ENCODE data around the gene MCM3.

The MCM3 gene

DNA sequence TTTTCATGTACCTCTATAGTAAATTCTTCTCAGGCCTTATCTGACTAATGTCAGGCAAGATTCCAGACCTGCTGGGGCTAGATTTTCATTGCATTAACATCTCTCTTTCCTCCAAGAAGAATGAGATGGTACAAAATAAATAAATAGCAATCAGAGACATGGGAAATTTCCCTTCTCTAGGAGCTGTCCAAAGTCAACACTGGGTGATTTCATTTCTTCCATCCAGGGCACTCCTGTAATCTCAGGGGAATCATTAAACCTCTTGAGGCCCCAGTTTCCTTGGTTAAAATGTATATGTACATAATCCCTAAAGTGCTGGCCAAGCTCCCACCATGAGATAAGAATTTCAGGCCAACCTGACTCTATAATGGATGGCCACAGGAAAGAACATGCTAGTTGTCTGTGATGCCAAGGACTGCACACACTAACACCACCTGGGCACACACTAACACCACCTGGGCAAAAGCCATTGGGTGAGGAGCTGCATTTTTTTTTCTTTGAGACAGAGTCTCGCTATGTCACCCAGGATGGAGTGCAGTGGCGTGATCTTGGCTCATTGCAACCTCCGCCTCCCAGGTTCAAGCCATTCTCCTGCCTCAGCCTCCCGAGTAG lies 41.2 kb downstream of the MCM3 start:
- Histone ChIP-seq H3K9ac (ENCODE audit: low read depth, low read length) (no peak overlapping the region), H3K9me3 (ENCODE audit: control insufficient read depth, insufficient read depth, low read length) (no peaks in the 10 kb centered on the region), H3K36me3 (ENCODE audit: control insufficient read depth, insufficient read depth, low read length) (no peaks in the 10 kb centered on the region), H3K27me3 (ENCODE audit: control insufficient read depth, insufficient read depth, low read length) (no peaks in the 10 kb centered on the region), H3K4me3 (ENCODE audit: low read depth, low read length) (no peak overlapping the region), H3K4me1 (ENCODE audit: control insufficient read depth, insufficient read depth, low read length) (no peaks in the 10 kb centered on the region)

GRCh38 chr6:52241819-52242218 lies 42.7 kb downstream of the MCM3 start:
- H3K4me1 ChIP-seq (ENCODE audit: control insufficient read depth, insufficient read depth, low read length) = no peaks in the 10 kb centered on the region
- no peaks in the 10 kb centered on the region for H3K27me3 ChIP-seq (ENCODE audit: control insufficient read depth, insufficient read depth, low read length)
- H3K4me3 ChIP-seq (ENCODE audit: low read depth, low read length) = no peak overlapping the region
- no peaks in the 10 kb centered on the region for H3K9me3 ChIP-seq (ENCODE audit: control insufficient read depth, insufficient read depth, low read length)
- H3K9ac ChIP-seq (ENCODE audit: low read depth, low read length) = no peak overlapping the region
- H3K36me3 ChIP-seq (ENCODE audit: control insufficient read depth, insufficient read depth, low read length) = no peaks in the 10 kb centered on the region

DNA sequence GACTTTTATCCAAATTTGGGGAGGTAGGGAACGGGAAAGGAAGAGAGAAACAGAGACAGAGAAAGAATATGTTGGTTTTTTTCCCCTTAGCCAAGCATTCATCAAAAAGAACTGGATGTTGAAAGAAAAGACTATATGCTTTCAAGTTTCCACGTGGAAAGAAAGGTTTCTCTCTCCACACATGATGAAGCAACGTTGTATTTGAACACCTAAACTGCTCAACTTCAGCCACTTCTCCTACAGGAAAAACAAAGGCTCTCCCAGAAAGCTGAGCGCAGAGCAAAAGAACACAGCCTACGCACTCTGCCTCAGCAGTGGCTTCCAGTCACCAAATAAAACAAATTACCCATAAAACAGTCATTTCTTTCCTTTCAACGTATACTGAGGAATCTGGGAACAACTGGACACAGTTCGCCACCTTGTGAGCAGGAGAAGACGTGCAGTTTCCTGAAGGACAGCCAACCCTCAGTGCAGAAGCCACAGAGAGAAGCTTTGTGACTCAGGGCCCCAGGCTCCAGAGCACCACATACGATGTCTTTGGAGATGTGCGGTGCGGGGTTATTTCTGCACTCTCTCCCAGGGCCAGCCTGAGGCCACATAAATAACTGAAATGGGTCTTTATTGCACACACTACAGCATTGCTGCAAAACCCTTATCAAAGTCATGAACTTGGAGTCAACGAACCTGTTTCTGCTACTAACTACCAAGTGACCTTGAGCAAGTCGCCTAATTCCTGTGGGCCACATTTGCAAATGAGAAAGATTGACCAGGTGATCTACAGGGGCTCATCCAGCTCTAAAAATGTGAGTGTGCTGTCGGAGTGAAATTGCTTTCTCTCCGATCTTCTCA lies 50.3 kb downstream of the MCM3 start:
- Histone ChIP-seq H3K4me1 (ENCODE audit: control insufficient read depth, insufficient read depth, low read length) (peaks cover 4% of the 10 kb centered on the region), H3K27me3 (ENCODE audit: control insufficient read depth, insufficient read depth, low read length) (no peaks in the 10 kb centered on the region), H3K9me3 (ENCODE audit: control insufficient read depth, insufficient read depth, low read length) (no peaks in the 10 kb centered on the region), H3K9ac (ENCODE audit: low read depth, low read length) (no peak overlapping the region), H3K36me3 (ENCODE audit: control insufficient read depth, insufficient read depth, low read length) (no peaks in the 10 kb centered on the region), H3K4me3 (ENCODE audit: low read depth, low read length) (no peak overlapping the region)

DNA sequence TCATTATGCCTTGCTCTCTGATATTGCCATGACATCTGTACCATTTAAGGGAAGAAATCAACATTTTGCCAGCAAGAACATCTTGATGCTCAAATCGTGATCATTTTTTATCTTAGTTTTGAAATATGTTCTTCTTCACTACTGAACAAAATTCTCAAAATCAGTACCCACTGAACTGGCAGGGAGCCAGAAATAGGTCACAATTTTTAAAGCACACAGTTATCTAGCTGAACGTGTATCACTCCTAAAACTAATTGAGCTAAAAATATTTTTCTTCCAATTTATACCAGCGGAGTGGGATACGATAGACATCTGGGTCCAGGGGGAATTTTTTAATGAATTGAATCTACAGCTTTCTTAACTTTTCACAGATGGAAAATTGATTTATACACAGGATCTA lies 51.5 kb downstream of the MCM3 start:
- Histone ChIP-seq H3K9ac (ENCODE audit: low read depth, low read length) (no peak overlapping the region), H3K4me3 (ENCODE audit: low read depth, low read length) (no peak overlapping the region), H3K4me1 (ENCODE audit: control insufficient read depth, insufficient read depth, low read length) (peaks cover 4% of the 10 kb centered on the region), H3K9me3 (ENCODE audit: control insufficient read depth, insufficient read depth, low read length) (no peaks in the 10 kb centered on the region), H3K27me3 (ENCODE audit: control insufficient read depth, insufficient read depth, low read length) (no peaks in the 10 kb centered on the region), H3K36me3 (ENCODE audit: control insufficient read depth, insufficient read depth, low read length) (no peaks in the 10 kb centered on the region)

- no peaks in the 10 kb centered on the region for H3K9me3 ChIP-seq (ENCODE audit: control insufficient read depth, insufficient read depth, low read length)
- H3K36me3 ChIP-seq (ENCODE audit: control insufficient read depth, insufficient read depth, low read length) = no peaks in the 10 kb centered on the region
- H3K4me1 ChIP-seq (ENCODE audit: control insufficient read depth, insufficient read depth, low read length) = peaks cover 4% of the 10 kb centered on the region
- H3K27me3 ChIP-seq (ENCODE audit: control insufficient read depth, insufficient read depth, low read length) = no peaks in the 10 kb centered on the region
- no peak overlapping the region for H3K4me3 ChIP-seq (ENCODE audit: low read depth, low read length)
- no peak overlapping the region for H3K9ac ChIP-seq (ENCODE audit: low read depth, low read length)
These were observed 53.0 kb downstream of the MCM3 start for GRCh38 chr6:52231406-52232127.

DNA sequence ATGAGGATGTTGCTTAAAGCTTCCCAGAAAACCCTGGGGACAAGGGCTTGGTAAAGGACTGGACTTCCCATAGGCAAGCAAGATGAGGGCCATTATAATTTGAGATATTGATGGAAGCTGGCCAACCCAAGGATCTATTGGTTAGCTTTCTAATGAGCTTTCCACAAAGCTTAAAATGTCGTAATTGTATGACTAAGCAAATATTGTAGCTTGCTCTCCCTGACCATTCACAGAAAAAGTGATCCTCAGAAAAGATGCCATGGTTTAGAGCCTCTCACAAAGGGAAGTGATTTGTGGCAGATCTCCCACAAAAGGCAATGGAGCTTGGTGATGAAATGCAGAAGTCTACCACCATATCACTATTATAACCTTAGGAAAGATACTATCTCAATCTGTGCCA lies 53.9 kb downstream of the MCM3 start:
- Histone ChIP-seq H3K27me3 (ENCODE audit: control insufficient read depth, insufficient read depth, low read length) (no peaks in the 10 kb centered on the region), H3K4me1 (ENCODE audit: control insufficient read depth, insufficient read depth, low read length) (peaks cover 4% of the 10 kb centered on the region), H3K9me3 (ENCODE audit: control insufficient read depth, insufficient read depth, low read length) (no peaks in the 10 kb centered on the region), H3K9ac (ENCODE audit: low read depth, low read length) (no peak overlapping the region), H3K36me3 (ENCODE audit: control insufficient read depth, insufficient read depth, low read length) (no peaks in the 10 kb centered on the region), H3K4me3 (ENCODE audit: low read depth, low read length) (no peak overlapping the region)

DNA sequence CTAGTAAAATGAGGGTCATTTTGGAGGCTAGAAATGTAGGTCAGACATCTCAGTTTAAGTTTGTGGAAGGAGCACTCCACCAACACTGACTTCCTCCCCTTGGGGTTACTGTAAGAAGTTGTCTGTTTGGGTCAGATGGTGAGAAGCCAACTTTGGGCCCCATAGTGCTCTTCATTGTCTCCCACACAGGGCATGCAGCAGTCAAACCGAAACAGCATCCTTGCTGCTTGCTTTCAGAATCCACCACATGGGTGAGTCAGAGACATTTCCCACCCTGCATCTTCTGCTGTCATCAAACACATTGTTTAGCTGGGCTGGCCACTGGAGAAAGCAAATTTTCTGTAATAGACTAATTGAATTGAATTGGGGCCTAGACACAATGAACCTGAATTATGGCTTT lies 57.0 kb downstream of the MCM3 start:
- Histone ChIP-seq H3K36me3 (ENCODE audit: control insufficient read depth, insufficient read depth, low read length) (no peaks in the 10 kb centered on the region), H3K4me1 (ENCODE audit: control insufficient read depth, insufficient read depth, low read length) (no peaks in the 10 kb centered on the region), H3K27me3 (ENCODE audit: control insufficient read depth, insufficient read depth, low read length) (no peaks in the 10 kb centered on the region), H3K9me3 (ENCODE audit: control insufficient read depth, insufficient read depth, low read length) (no peaks in the 10 kb centered on the region), H3K9ac (ENCODE audit: low read depth, low read length) (no peak overlapping the region), H3K4me3 (ENCODE audit: low read depth, low read length) (no peak overlapping the region)

GRCh38 chr6:52221302-52221701 lies 63.2 kb downstream of the MCM3 start:
- H3K4me3 ChIP-seq (ENCODE audit: low read depth, low read length) = no peak overlapping the region

GRCh38 chr6:52217761-52218160 lies 66.8 kb downstream of the MCM3 start:
- Histone ChIP-seq H3K9me3 (ENCODE audit: control insufficient read depth, insufficient read depth, low read length) (no peaks in the 10 kb centered on the region), H3K27me3 (ENCODE audit: control insufficient read depth, insufficient read depth, low read length) (no peaks in the 10 kb centered on the region), H3K36me3 (ENCODE audit: control insufficient read depth, insufficient read depth, low read length) (no peaks in the 10 kb centered on the region), H3K4me1 (ENCODE audit: control insufficient read depth, insufficient read depth, low read length) (no peaks in the 10 kb centered on the region), H3K9ac (ENCODE audit: low read depth, low read length) (no peak overlapping the region), H3K4me3 (ENCODE audit: low read depth, low read length) (no peak overlapping the region)

More at GRCh38 chr6:52221302-52221701, 63.2 kb downstream of the MCM3 start:
- no peak overlapping the region for H3K9ac ChIP-seq (ENCODE audit: low read depth, low read length)
- H3K4me1 ChIP-seq (ENCODE audit: control insufficient read depth, insufficient read depth, low read length) = no peaks in the 10 kb centered on the region
- H3K36me3 ChIP-seq (ENCODE audit: control insufficient read depth, insufficient read depth, low read length) = no peaks in the 10 kb centered on the region
- H3K27me3 ChIP-seq (ENCODE audit: control insufficient read depth, insufficient read depth, low read length) = no peaks in the 10 kb centered on the region
- H3K9me3 ChIP-seq (ENCODE audit: control insufficient read depth, insufficient read depth, low read length) = no peaks in the 10 kb centered on the region

DNA sequence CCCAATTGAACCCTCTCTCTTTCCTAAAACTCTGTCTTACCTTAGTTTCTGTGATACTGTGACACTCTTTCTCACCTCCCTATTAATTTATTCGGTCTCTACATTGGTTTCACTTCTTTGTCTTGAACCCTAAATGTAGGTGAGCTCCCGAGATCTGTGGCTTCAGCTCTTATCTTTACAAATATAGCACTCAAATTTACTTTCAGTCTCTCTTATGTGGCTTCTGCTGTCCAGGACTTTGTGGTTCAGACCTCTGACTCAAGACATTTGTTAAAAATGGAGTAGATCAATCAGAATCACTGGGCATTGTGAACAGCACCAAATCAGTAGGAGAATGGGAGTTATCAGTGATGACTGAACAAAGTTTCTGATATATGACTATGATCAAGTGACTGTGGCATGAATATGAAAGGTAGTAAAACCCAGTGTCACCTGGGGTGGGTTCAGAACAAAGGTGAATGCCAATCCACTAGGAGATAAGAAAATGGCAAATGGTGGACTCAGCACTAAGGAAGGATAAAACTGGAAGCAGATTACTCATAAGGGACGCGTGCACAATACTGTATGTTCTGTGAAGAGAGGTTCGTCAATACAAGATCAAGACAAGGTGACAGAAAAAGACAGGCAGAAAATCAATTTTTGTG lies 67.5 kb downstream of the MCM3 start:
- Histone ChIP-seq H3K9me3 (ENCODE audit: control insufficient read depth, insufficient read depth, low read length) (no peaks in the 10 kb centered on the region), H3K4me1 (ENCODE audit: control insufficient read depth, insufficient read depth, low read length) (no peaks in the 10 kb centered on the region), H3K9ac (ENCODE audit: low read depth, low read length) (no peak overlapping the region), H3K27me3 (ENCODE audit: control insufficient read depth, insufficient read depth, low read length) (no peaks in the 10 kb centered on the region), H3K4me3 (ENCODE audit: low read depth, low read length) (no peak overlapping the region), H3K36me3 (ENCODE audit: control insufficient read depth, insufficient read depth, low read length) (no peaks in the 10 kb centered on the region)

DNA sequence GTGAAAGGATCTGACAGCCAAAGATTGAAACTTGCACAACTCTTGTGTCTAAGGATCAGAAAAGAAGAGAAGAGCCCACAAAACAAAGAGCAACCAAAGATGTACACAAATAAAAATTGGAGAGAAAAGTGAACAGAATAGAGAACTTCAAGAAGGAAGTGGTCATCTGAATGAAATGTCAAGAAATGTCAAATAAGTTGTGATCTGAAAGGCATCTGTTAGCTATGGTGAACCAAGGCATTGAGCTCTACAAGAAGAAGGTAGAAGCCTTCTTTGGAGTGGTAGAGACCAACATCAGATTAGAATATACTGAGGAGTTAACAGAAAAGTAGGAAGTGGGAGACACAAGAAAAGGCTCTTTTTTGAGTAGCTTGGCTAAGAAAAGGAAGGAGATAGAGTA lies 68.8 kb downstream of the MCM3 start:
- Histone ChIP-seq H3K9me3 (ENCODE audit: control insufficient read depth, insufficient read depth, low read length) (no peaks in the 10 kb centered on the region), H3K36me3 (ENCODE audit: control insufficient read depth, insufficient read depth, low read length) (no peaks in the 10 kb centered on the region), H3K27me3 (ENCODE audit: control insufficient read depth, insufficient read depth, low read length) (no peaks in the 10 kb centered on the region), H3K4me3 (ENCODE audit: low read depth, low read length) (no peak overlapping the region), H3K4me1 (ENCODE audit: control insufficient read depth, insufficient read depth, low read length) (no peaks in the 10 kb centered on the region), H3K9ac (ENCODE audit: low read depth, low read length) (no peak overlapping the region)

Data from iPS-15b (cell line).